Left ventricle myocardium inferior (tissue), 1 donor: ENCODE results near the gene SPARC. TPM values are rescaled to one million over a fixed set of nuclear protein-coding genes. Genes with fewer than 3 reads are reported as not detected.

Source experiments
- DNase-seq: peaks from one replicate; pipeline ENCODE4 v3.0.0-alpha.2; 2020
- H3K27ac ChIP-seq: fragments of 200-600 bp; replicated peaks from 2 replicates; pipeline ENCODE4 v1.8.0; 2021
- H3K27me3 ChIP-seq: fragments of 200-600 bp; 2 replicates; pipeline ENCODE4 v1.8.0; 2021; ENCODE audit warnings: low read depth
- H3K36me3 ChIP-seq: fragments of 200-600 bp; 2 replicates; pipeline ENCODE4 v1.8.0; 2021
- H3K4me1 ChIP-seq: fragments of 200-600 bp; 2 replicates; pipeline ENCODE4 v1.8.0; 2021
- H3K4me3 ChIP-seq: fragments of 200-600 bp; 2 replicates; pipeline ENCODE4 v1.8.0; 2021; ENCODE audit warnings: mild to moderate bottlenecking, moderate library complexity
- H3K9me3 ChIP-seq: fragments of 200-600 bp; replicated peaks from 2 replicates; pipeline ENCODE4 v1.8.0; 2021
- CTCF ChIP-seq: fragments of 200-600 bp; IDR thresholded peaks from 2 replicates; pipeline ENCODE4 v1.8.0; 2021; ENCODE audit warnings: antibody characterized with exemption, mild to moderate bottlenecking, borderline replicate concordance
- intact Hi-C: fragments of 100-400 bp; cut with micrococcal nuclease; formaldehyde crosslinking; loops from one replicate; pipeline ENCODE4 v1.11.0; 2022
- total RNA-seq: library from RNA; stranded (reverse); fragmentation: NEBNext Ultra II Directional; extraction: Animal tissue kit (Norgen Biotek cat#: 25700); gene quantifications from one replicate; pipeline ENCODE4 v1.2.1, GENCODE V29; 2021
- donor health status: DM: no; HTN: yes; CAD: no; lungs with severe emphysema.

Gene SPARC
- total RNA-seq, 1 donor from 2014 or later: 477 TPM

- Histone ChIP-seq H3K27me3 (no peaks in the 10 kb centered on the region), H3K4me3 (no peak overlapping the region), H3K36me3 (no peaks in the 10 kb centered on the region), H3K4me1 (peaks cover 4% of the 10 kb centered on the region), H3K9me3 (peaks cover 5% of the 10 kb centered on the region), H3K27ac (peak overlapping the region; percentile 7)
- DNase-seq: no peak
- no peak for TF ChIP-seq CTCF
- intact Hi-C loops: no loop called here
Observed at GRCh38 chr5:151643388-151643787, 43.3 kb downstream of the SPARC start.

GRCh38 chr5:151642472-151643140, 44.1 kb downstream of the SPARC start:
- peaks cover 9% of the 10 kb centered on the region for H3K4me1 ChIP-seq
- TF ChIP-seq CTCF: no peak
- H3K27me3 ChIP-seq: no peaks in the 10 kb centered on the region
- no peaks in the 10 kb centered on the region for H3K36me3 ChIP-seq
- DNase-seq: peak; percentile 39
- H3K27ac ChIP-seq: peak overlapping the region; percentile 48
- no peak overlapping the region for H3K4me3 ChIP-seq
- H3K9me3 ChIP-seq: peaks cover 5% of the 10 kb centered on the region
- intact Hi-C loops: no loop called here

GRCh38 chr5:151638619-151639018, 48.1 kb downstream of the SPARC start:
- no peaks in the 10 kb centered on the region for H3K27me3 ChIP-seq
- DNase-seq: no peak
- TF ChIP-seq CTCF: no peak
- peaks cover 5% of the 10 kb centered on the region for H3K9me3 ChIP-seq
- H3K36me3 ChIP-seq: no peaks in the 10 kb centered on the region
- no peak overlapping the region for H3K27ac ChIP-seq
- intact Hi-C loops: no loop called here
- H3K4me3 ChIP-seq: no peak overlapping the region
- peaks cover 11% of the 10 kb centered on the region for H3K4me1 ChIP-seq

GRCh38 chr5:151637676-151638075, 49.0 kb downstream of the SPARC start:
- Histone ChIP-seq H3K4me1 (peaks cover 14% of the 10 kb centered on the region), H3K27ac (no peak overlapping the region), H3K9me3 (peaks cover 5% of the 10 kb centered on the region), H3K27me3 (no peaks in the 10 kb centered on the region), H3K4me3 (no peak overlapping the region), H3K36me3 (no peaks in the 10 kb centered on the region)
- intact Hi-C loops: no loop called here
- TF ChIP-seq CTCF: no peak
- no peak for DNase-seq

GRCh38 chr5:151633892-151634291, 52.8 kb downstream of the SPARC start:
- Histone ChIP-seq H3K27me3 (no peaks in the 10 kb centered on the region), H3K4me1 (peaks cover 28% of the 10 kb centered on the region), H3K36me3 (no peaks in the 10 kb centered on the region), H3K9me3 (no peaks in the 10 kb centered on the region), H3K27ac (no peak overlapping the region), H3K4me3 (no peak overlapping the region)
- no peak for DNase-seq
- no peak for TF ChIP-seq CTCF
- intact Hi-C loops: no loop called here
